K562 (cell line): ENCODE results near the gene SLC16A5. TPM values are rescaled to one million over a fixed set of nuclear protein-coding genes. Genes with fewer than 3 reads are reported as not detected.

Experiments used
- E2F1 ChIP-seq: sonication (generic); formaldehyde crosslinking; IDR thresholded peaks from 2 replicates; pipeline ENCODE4 v1.8.1; 2023; ENCODE audit warnings: mild to moderate bottlenecking, missing genetic modification reagents, moderate library complexity
- FOXJ2 ChIP-seq: fragments of 200-800 bp; sonication (Bioruptor generic); IDR thresholded peaks from 2 replicates; pipeline ENCODE4 v1.6.1; 2016; ENCODE audit warnings: missing genetic modification characterization, missing compliant biosample characterization
- JUN ChIP-seq, 2 experiments: sonication (generic) in 1 of 2; formaldehyde crosslinking in 1 of 2; IDR thresholded peaks; 2 replicates each; pipeline versions ENCODE4 v1.6.1 to v1.8.0; 2012 to 2022; ENCODE audit warnings: borderline replicate concordance in 2 of 2, mild to moderate bottlenecking in 2 of 2, improper control_type of control experiment in 1 of 2, low read depth in 1 of 2, low read length in 1 of 2, missing genetic modification reagents in 1 of 2
- L3MBTL2 ChIP-seq: fragments of 450-650 bp; IDR thresholded peaks from 2 replicates; pipeline ENCODE4 v1.6.1; 2016; ENCODE audit warnings: mild to moderate bottlenecking, moderate library complexity
- NFYB ChIP-seq: IDR thresholded peaks from 2 replicates; pipeline ENCODE4 v1.6.1; 2011; ENCODE audit warnings: mild to moderate bottlenecking, moderate library complexity; ENCODE audit not compliant: insufficient read length; ENCODE audit errors: extremely low read depth
- ZMIZ1 ChIP-seq, 2 experiments: fragments of 150-350 bp in 1 of 2; IDR thresholded peaks; 2 replicates each; pipeline ENCODE4 v1.6.1; 2012 to 2016; ENCODE audit warnings: low read depth in 2 of 2, low read length in 2 of 2, mild to moderate bottlenecking in 1 of 2, moderate library complexity in 1 of 2
- polyA plus RNA-seq, 8 experiments: library from polyadenylated mRNA; depleted of rRNA in 4 of 8; stranded (reverse) in 5 of 8; unstranded in 3 of 8; fragments of >200 nt; fragmentation: Nextera tagmentation in 2 of 8; fragmentation: Illumina TruSeq in 1 of 8; extraction: Ambion mirVana in 2 of 8; extraction: Trizol in 1 of 8; gene quantifications; 2 replicates each; pipeline versions ENCODE4 v1.2.1 to v1.2.3, GENCODE V29; 2011 to 2014; ENCODE audit warnings: inconsistent platforms in 1 of 8, missing spikeins in 1 of 8
- total RNA-seq, 7 experiments: library from RNA; depleted of rRNA in 6 of 7; stranded (reverse); fragments of >200 nt in 6 of 7; fragmentation: Illumina TruSeq in 2 of 7; extraction: Trizol in 2 of 7; gene quantifications; 2 replicates each; pipeline versions ENCODE4 v1.2.1 to v1.2.3, GENCODE V29; 2011 to 2021; ENCODE audit warnings: low replicate concordance in 1 of 7
- TF ChIP-seq, protein P1 (sequence below): sonication (generic); formaldehyde crosslinking; IDR thresholded peaks from 2 replicates; pipeline ENCODE4 v1.8.0; 2022; ENCODE audit warnings: mild to moderate bottlenecking, missing genetic modification reagents, borderline replicate concordance
- TF ChIP-seq, protein P2 (sequence below): fragments of 250-450 bp; sonication (Bioruptor Pico); IDR thresholded peaks from 2 replicates; pipeline ENCODE4 v1.8.0; 2021; ENCODE audit warnings: moderate library complexity, mild to moderate bottlenecking, inconsistent platforms
- TF ChIP-seq, protein P3 (sequence below): sonication (generic); formaldehyde crosslinking; IDR thresholded peaks from 2 replicates; pipeline ENCODE4 v1.8.1; 2023; ENCODE audit warnings: missing genetic modification reagents, mild to moderate bottlenecking, borderline replicate concordance
- TF ChIP-seq, protein P4 (sequence below): fragments of 250-450 bp; sonication (Bioruptor Pico); IDR thresholded peaks from 2 replicates; pipeline ENCODE4 v1.8.0; 2021; ENCODE audit warnings: moderate library complexity, mild to moderate bottlenecking, inconsistent platforms

The SLC16A5 gene
- total and polyA plus RNA-seq, 9 of the 15 experiments (the other 6 are each of a cell fraction or from before 2014, with no cell fraction given): 0.06 to 2.6 (median 0.91) TPM

GRCh38 chr17:75087558-75088453, at the start of gene SLC16A5 (continued):
- TF ChIP-seq, protein P1, sequence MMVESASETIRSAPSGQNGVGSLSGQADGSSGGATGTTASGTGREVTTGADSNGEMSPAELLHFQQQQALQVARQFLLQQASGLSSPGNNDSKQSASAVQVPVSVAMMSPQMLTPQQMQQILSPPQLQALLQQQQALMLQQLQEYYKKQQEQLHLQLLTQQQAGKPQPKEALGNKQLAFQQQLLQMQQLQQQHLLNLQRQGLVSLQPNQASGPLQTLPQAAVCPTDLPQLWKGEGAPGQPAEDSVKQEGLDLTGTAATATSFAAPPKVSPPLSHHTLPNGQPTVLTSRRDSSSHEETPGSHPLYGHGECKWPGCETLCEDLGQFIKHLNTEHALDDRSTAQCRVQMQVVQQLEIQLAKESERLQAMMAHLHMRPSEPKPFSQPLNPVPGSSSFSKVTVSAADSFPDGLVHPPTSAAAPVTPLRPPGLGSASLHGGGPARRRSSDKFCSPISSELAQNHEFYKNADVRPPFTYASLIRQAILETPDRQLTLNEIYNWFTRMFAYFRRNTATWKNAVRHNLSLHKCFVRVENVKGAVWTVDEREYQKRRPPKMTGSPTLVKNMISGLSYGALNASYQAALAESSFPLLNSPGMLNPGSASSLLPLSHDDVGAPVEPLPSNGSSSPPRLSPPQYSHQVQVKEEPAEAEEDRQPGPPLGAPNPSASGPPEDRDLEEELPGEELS (CRISPR knock-in tag): no peak
- no peak for TF ChIP-seq NFYB
- TF ChIP-seq, protein P2, sequence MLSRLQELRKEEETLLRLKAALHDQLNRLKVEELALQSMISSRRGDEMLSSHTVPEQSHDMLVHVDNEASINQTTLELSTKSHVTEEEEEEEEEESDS (CRISPR knock-in tag): no peak
- TF ChIP-seq L3MBTL2: peak; percentile 32; the same call in 1 of the 2 replicates
- no peak for TF ChIP-seq E2F1 (CRISPR knock-in tag)
- no peak for TF ChIP-seq JUN (IDR thresholded peaks at IDR 0.05; ENCODE audit: borderline replicate concordance, low read depth, low read length)
- TF ChIP-seq JUN (CRISPR knock-in tag; IDR thresholded peaks at IDR 0.05; ENCODE audit: borderline replicate concordance): no peak
- TF ChIP-seq, protein P3, sequence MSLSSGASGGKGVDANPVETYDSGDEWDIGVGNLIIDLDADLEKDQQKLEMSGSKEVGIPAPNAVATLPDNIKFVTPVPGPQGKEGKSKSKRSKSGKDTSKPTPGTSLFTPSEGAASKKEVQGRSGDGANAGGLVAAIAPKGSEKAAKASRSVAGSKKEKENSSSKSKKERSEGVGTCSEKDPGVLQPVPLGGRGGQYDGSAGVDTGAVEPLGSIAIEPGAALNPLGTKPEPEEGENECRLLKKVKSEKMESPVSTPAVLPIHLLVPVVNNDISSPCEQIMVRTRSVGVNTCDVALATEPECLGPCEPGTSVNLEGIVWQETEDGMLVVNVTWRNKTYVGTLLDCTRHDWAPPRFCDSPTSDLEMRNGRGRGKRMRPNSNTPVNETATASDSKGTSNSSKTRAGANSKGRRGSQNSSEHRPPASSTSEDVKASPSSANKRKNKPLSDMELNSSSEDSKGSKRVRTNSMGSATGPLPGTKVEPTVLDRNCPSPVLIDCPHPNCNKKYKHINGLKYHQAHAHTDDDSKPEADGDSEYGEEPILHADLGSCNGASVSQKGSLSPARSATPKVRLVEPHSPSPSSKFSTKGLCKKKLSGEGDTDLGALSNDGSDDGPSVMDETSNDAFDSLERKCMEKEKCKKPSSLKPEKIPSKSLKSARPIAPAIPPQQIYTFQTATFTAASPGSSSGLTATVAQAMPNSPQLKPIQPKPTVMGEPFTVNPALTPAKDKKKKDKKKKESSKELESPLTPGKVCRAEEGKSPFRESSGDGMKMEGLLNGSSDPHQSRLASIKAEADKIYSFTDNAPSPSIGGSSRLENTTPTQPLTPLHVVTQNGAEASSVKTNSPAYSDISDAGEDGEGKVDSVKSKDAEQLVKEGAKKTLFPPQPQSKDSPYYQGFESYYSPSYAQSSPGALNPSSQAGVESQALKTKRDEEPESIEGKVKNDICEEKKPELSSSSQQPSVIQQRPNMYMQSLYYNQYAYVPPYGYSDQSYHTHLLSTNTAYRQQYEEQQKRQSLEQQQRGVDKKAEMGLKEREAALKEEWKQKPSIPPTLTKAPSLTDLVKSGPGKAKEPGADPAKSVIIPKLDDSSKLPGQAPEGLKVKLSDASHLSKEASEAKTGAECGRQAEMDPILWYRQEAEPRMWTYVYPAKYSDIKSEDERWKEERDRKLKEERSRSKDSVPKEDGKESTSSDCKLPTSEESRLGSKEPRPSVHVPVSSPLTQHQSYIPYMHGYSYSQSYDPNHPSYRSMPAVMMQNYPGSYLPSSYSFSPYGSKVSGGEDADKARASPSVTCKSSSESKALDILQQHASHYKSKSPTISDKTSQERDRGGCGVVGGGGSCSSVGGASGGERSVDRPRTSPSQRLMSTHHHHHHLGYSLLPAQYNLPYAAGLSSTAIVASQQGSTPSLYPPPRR (CRISPR knock-in tag): no peak
- no peak for TF ChIP-seq ZMIZ1 (IDR thresholded peaks at IDR 0.05; ENCODE audit: low read depth in 2 of 2, low read length in 2 of 2)
- TF ChIP-seq, protein P4, sequence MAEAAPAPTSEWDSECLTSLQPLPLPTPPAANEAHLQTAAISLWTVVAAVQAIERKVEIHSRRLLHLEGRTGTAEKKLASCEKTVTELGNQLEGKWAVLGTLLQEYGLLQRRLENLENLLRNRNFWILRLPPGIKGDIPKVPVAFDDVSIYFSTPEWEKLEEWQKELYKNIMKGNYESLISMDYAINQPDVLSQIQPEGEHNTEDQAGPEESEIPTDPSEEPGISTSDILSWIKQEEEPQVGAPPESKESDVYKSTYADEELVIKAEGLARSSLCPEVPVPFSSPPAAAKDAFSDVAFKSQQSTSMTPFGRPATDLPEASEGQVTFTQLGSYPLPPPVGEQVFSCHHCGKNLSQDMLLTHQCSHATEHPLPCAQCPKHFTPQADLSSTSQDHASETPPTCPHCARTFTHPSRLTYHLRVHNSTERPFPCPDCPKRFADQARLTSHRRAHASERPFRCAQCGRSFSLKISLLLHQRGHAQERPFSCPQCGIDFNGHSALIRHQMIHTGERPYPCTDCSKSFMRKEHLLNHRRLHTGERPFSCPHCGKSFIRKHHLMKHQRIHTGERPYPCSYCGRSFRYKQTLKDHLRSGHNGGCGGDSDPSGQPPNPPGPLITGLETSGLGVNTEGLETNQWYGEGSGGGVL (CRISPR knock-in tag): no peak
- no peak for TF ChIP-seq FOXJ2 (tag)
